Mesenchymal stem cell (in vitro differentiated cells and primary cell): ENCODE data around the gene CTDSPL2.
"Not testable (repeated sequence)": the region's sequence is repeated elsewhere in the genome, so short reads cannot be mapped to it uniquely, and the experiment has no call there.

Source experiments
- DNase-seq: peaks from one replicate; pipeline ENCODE4 v3.0.0-alpha.2; 2013
- H2AFZ ChIP-seq: one replicate; pipeline ENCODE4 v1.6.1; 2013; ENCODE audit warnings: low read depth, mild to moderate bottlenecking, control low read depth, inconsistent platforms, low read length, moderate library complexity
- H2AK5ac ChIP-seq: 2 replicates; pipeline ENCODE4 v1.6.1; 2013; ENCODE audit warnings: low read length, moderate library complexity, mild to moderate bottlenecking, inconsistent platforms; ENCODE audit not compliant: severe bottlenecking
- H2BK120ac ChIP-seq: one replicate; pipeline ENCODE4 v1.6.1; 2013; ENCODE audit warnings: low read depth, mild to moderate bottlenecking, inconsistent platforms, low read length, moderate library complexity
- H2BK12ac ChIP-seq, 2 experiments: one replicate each; pipeline ENCODE4 v1.6.1; 2013; ENCODE audit warnings: inconsistent platforms in 2 of 2, low read length in 2 of 2, mild to moderate bottlenecking in 2 of 2, moderate library complexity in 2 of 2, control low read depth in 1 of 2
- H2BK15ac ChIP-seq: one replicate; pipeline ENCODE4 v1.6.1; 2013; ENCODE audit warnings: mild to moderate bottlenecking, low read depth, inconsistent platforms; ENCODE audit not compliant: poor library complexity, severe bottlenecking
- H2BK5ac ChIP-seq: 2 replicates; pipeline ENCODE4 v1.6.1; 2013; ENCODE audit warnings: low read depth, mild to moderate bottlenecking, low read length, control low read depth, inconsistent platforms; ENCODE audit not compliant: poor library complexity, severe bottlenecking
- H3K14ac ChIP-seq, 2 experiments: one replicate each; pipeline ENCODE4 v1.6.1; 2013; ENCODE audit warnings: inconsistent platforms in 2 of 2, low read length in 2 of 2, control low read depth in 1 of 2, mild to moderate bottlenecking in 1 of 2, moderate library complexity in 1 of 2
- H3K18ac ChIP-seq, 2 experiments: one replicate each; pipeline ENCODE4 v1.6.1; 2013; ENCODE audit warnings: inconsistent platforms in 2 of 2, low read length in 2 of 2, control low read depth in 1 of 2, low read depth in 1 of 2, mild to moderate bottlenecking in 1 of 2
- H3K23ac ChIP-seq, 2 experiments: one replicate each; pipeline ENCODE4 v1.6.1; 2013; ENCODE audit warnings: inconsistent platforms in 2 of 2, low read length in 2 of 2, mild to moderate bottlenecking in 2 of 2, moderate library complexity in 2 of 2, control low read depth in 1 of 2
- H3K27ac ChIP-seq: 2 replicates; pipeline ENCODE4 v1.5.1; 2013; ENCODE audit warnings: mild to moderate bottlenecking, moderate library complexity, low read length, control low read depth, inconsistent platforms; ENCODE audit not compliant: poor library complexity, severe bottlenecking
- H3K27me3 ChIP-seq, 2 experiments: 2 replicates each; pipeline versions ENCODE4 v1.6.1 to v1.7.0; 2013; ENCODE audit warnings: low read length in 2 of 2, mild to moderate bottlenecking in 2 of 2, moderate library complexity in 2 of 2, control low read depth in 1 of 2, inconsistent platforms in 1 of 2; ENCODE audit not compliant: control insufficient read depth in 1 of 2, insufficient read depth in 1 of 2
- H3K36me3 ChIP-seq, 2 experiments: 2 replicates each; pipeline versions ENCODE4 v1.6.1 to v1.7.0; 2013; ENCODE audit warnings: low read length in 2 of 2, control low read depth in 1 of 2, inconsistent platforms in 1 of 2, low read depth in 1 of 2, mild to moderate bottlenecking in 1 of 2; ENCODE audit not compliant: insufficient read depth in 2 of 2, control insufficient read depth in 1 of 2
- H3K4ac ChIP-seq, 2 experiments: one replicate each; pipeline ENCODE4 v1.6.1; 2013; ENCODE audit warnings: inconsistent platforms in 2 of 2, low read length in 2 of 2, mild to moderate bottlenecking in 2 of 2, moderate library complexity in 2 of 2, control low read depth in 1 of 2, low read depth in 1 of 2
- H3K4me1 ChIP-seq: 2 replicates; pipeline ENCODE4 v1.6.1; 2013; ENCODE audit warnings: low read depth, low read length, control low read depth; ENCODE audit not compliant: control insufficient read depth, insufficient read depth
- H3K4me2 ChIP-seq: 2 replicates; pipeline ENCODE4 v1.6.1; 2013; ENCODE audit warnings: low read length, mild to moderate bottlenecking, inconsistent platforms; ENCODE audit not compliant: poor library complexity, severe bottlenecking
- H3K4me3 ChIP-seq, 2 experiments: 2 replicates each; pipeline versions ENCODE4 v1.5.1 to v1.7.0; 2013; ENCODE audit warnings: low read length in 2 of 2, mild to moderate bottlenecking in 2 of 2, control low read depth in 1 of 2, low read depth in 1 of 2; ENCODE audit not compliant: insufficient read depth in 1 of 2
- H3K79me1 ChIP-seq: replicated peaks from 2 replicates; pipeline ENCODE4 v1.6.1; 2013; ENCODE audit warnings: mild to moderate bottlenecking, control low read depth, low read length, inconsistent platforms; ENCODE audit not compliant: poor library complexity, severe bottlenecking
- H3K9ac ChIP-seq: 2 replicates; pipeline ENCODE4 v1.7.0; 2013; ENCODE audit warnings: mild to moderate bottlenecking, low read length, moderate library complexity
- H3K9me3 ChIP-seq: 2 replicates; pipeline ENCODE4 v1.7.0; 2013; ENCODE audit warnings: mild to moderate bottlenecking, low read length; ENCODE audit not compliant: control insufficient read depth
- H4K8ac ChIP-seq: one replicate; pipeline ENCODE4 v1.6.1; 2013; ENCODE audit warnings: inconsistent platforms, mild to moderate bottlenecking, low read length, moderate library complexity
- H4K91ac ChIP-seq: one replicate; pipeline ENCODE4 v1.6.1; 2013; ENCODE audit warnings: mild to moderate bottlenecking, low read length, inconsistent platforms
- WGBS: methylation state at CpG from one replicate; pipeline ENCODE4 v1.1.7; 2013; ENCODE audit warnings: mixed read lengths; 5-methylcytosine and 5-hydroxymethylcytosine counted together

Gene CTDSPL2

GRCh38 chr15:44529864-44530604, 102.6 kb downstream of the CTDSPL2 start:
- Histone ChIP-seq H3K27me3 (no peaks in the 10 kb centered on the region), H2BK5ac (no peak overlapping the region), H3K14ac (no peak overlapping the region), H2AFZ (no peak overlapping the region), H3K4me1 (peaks cover 1% of the 10 kb centered on the region), H3K36me3 (peaks cover 4 to 54% of the 10 kb centered on the region in 2 experiments), H2BK12ac (no peak overlapping the region), H3K4me2 (no peak overlapping the region), H3K79me1 (peaks cover 13% of the 10 kb centered on the region), H3K9ac (no peak overlapping the region), H4K8ac (no peak overlapping the region), H4K91ac (no peak overlapping the region), H3K4me3 (no peak overlapping the region), H3K9me3 (no peaks in the 10 kb centered on the region), H3K27ac (no peak overlapping the region), H3K4ac (no peak overlapping the region), H3K18ac (no peak overlapping the region), H2AK5ac (no peak overlapping the region), H2BK120ac (no peak overlapping the region), H2BK15ac (no peak overlapping the region), H3K23ac (no peak overlapping the region)
- DNase-seq = no peak
- 98% methylated on average over 9 of the region's 10 CpGs for WGBS

- Histone ChIP-seq H2AK5ac (no peak overlapping the region), H3K23ac (no peak overlapping the region), H2BK5ac (no peak overlapping the region), H3K18ac (no peak overlapping the region), H3K14ac (no peak overlapping the region), H3K9ac (no peak overlapping the region), H3K4me2 (no peak overlapping the region), H3K4me3 (no peak overlapping the region), H2BK120ac (no peak overlapping the region), H2BK12ac (no peak overlapping the region), H3K27me3 (no peaks in the 10 kb centered on the region), H2AFZ (no peak overlapping the region), H4K8ac (no peak overlapping the region), H3K4ac (no peak overlapping the region), H3K27ac (no peak overlapping the region), H3K36me3 (peaks cover 4 to 50% of the 10 kb centered on the region in 2 experiments), H3K4me1 (peaks cover 6% of the 10 kb centered on the region), H4K91ac (no peak overlapping the region), H2BK15ac (no peak overlapping the region), H3K79me1 (peaks cover 10% of the 10 kb centered on the region), H3K9me3 (no peaks in the 10 kb centered on the region)
- WGBS = 100% methylated on average over 3 of the region's 3 CpGs
- no peak for DNase-seq
Measured at GRCh38 chr15:44530653-44531052, 103.2 kb downstream of the CTDSPL2 start.

GRCh38 chr15:44532275-44532674, 104.8 kb downstream of the CTDSPL2 start:
- not testable (repeated sequence) for H3K23ac ChIP-seq, H4K8ac ChIP-seq, H4K91ac ChIP-seq, H2BK120ac ChIP-seq, DNase-seq, H3K14ac ChIP-seq, H2BK5ac ChIP-seq, H2BK12ac ChIP-seq, H2AK5ac ChIP-seq, H3K4me3 ChIP-seq, H3K9ac ChIP-seq, H3K9me3 ChIP-seq, H2AFZ ChIP-seq, H3K4me2 ChIP-seq, H3K27ac ChIP-seq, H3K4me1 ChIP-seq, H2BK15ac ChIP-seq, H3K27me3 ChIP-seq, H3K4ac ChIP-seq, H3K18ac ChIP-seq
- Histone ChIP-seq H3K79me1 (peaks cover 10% of the 10 kb centered on the region), H3K36me3 (peaks cover 5 to 41% of the 10 kb centered on the region in 2 experiments)
- 98% methylated on average over 5 of the region's 5 CpGs for WGBS

- 94% methylated on average over 3 of the region's 3 CpGs for WGBS
- no peak overlapping the region for H3K23ac ChIP-seq
- no peak overlapping the region for H2BK12ac ChIP-seq
- H3K4ac ChIP-seq = no peak overlapping the region
- no peak overlapping the region for H3K14ac ChIP-seq
- H2BK5ac ChIP-seq = no peak overlapping the region
- H3K36me3 ChIP-seq = peaks cover 8 to 37% of the 10 kb centered on the region in 2 experiments
- H4K91ac ChIP-seq = no peak overlapping the region
- no peak overlapping the region for H2BK120ac ChIP-seq
- H3K27ac ChIP-seq = no peak overlapping the region
- H3K27me3 ChIP-seq = no peaks in the 10 kb centered on the region
- H4K8ac ChIP-seq = no peak overlapping the region
- no peak for DNase-seq
- H3K79me1 ChIP-seq = peaks cover 10% of the 10 kb centered on the region
- no peak overlapping the region for H3K18ac ChIP-seq
- peaks cover 8% of the 10 kb centered on the region for H3K4me1 ChIP-seq
- H2AK5ac ChIP-seq = no peak overlapping the region
- no peak overlapping the region for H2AFZ ChIP-seq
- H3K9me3 ChIP-seq = no peaks in the 10 kb centered on the region
- no peak overlapping the region for H3K9ac ChIP-seq
- no peak overlapping the region for H3K4me2 ChIP-seq
- no peak overlapping the region for H3K4me3 ChIP-seq
- H2BK15ac ChIP-seq = no peak overlapping the region
Measured at GRCh38 chr15:44532689-44533088, 105.3 kb downstream of the CTDSPL2 start.
